Measurements from ENCODE around the gene POLE.
A peak's percentile ranks its signal among the peaks of the same experiment; 100 is the strongest.

Gene POLE

DNA sequence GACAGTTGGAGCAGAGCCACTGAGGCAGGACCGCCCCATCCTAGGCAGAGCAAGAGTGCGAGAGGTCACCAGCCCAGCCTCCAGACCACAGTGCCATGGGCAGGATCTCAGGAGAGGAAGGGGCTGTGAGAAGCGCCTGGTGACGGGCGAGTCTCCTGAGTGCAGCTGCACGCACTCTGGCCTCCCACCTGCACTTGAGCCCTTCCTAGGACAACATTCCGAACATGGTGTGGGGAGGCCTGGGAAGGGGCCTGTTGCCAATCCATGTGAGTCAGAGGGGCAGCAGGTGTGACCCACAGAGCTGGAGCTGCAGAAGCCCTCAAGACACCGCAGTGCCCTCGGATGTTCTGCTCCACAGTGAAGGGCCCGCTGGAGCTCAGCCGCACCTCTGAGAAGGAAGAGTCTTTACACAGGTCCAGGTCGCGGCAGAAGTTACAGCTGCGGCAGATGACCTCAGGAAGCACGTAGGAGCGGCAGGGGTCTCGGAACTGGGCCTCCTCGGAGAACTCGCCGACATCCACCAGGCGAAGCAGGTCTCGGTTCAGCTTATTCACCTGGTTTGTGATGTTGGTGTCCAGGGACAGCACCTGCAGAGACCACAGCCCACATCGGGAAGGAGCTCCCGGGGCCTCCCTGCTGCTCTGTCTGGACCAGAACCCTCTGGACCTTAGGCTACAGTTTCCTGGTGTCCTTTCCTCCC is 61.3 kb downstream of the POLE start:
- DNase-seq: no peak

DNA sequence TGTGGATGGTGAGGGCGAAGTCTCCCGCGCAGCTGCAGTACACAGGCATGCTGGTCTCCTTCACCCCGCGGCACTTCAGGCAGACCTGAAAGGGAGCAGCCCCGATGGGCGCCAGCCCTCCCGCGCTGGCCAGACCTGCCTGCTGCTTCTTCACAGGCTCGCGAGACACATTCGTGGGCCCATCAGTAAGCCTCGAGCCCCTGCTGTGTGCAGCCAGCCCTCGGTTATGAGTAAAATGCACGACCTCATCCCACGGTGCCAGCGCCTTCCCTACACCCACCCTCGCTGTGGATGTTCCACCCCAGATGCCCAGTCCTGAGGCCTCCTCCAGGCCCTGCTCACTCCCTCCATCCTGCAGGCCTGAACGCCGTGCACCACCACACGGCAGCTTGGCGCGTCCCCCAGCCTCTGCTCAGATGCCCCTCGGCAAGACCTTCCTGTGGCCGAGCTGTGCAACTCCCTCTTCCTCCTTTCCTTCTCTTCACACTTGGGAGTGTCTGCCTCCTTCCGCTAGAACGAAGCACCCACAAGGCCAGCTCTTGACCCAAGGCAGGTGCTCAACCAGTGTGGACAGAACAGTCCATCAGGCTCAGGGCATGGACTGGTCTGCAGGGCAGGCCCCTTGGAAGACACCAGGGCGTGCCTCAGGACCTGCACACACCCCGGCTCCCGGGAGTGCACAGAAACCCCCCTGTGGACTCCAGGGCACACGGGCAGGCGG is 62.1 kb downstream of the POLE start:
- DNase-seq: no peak

DNA sequence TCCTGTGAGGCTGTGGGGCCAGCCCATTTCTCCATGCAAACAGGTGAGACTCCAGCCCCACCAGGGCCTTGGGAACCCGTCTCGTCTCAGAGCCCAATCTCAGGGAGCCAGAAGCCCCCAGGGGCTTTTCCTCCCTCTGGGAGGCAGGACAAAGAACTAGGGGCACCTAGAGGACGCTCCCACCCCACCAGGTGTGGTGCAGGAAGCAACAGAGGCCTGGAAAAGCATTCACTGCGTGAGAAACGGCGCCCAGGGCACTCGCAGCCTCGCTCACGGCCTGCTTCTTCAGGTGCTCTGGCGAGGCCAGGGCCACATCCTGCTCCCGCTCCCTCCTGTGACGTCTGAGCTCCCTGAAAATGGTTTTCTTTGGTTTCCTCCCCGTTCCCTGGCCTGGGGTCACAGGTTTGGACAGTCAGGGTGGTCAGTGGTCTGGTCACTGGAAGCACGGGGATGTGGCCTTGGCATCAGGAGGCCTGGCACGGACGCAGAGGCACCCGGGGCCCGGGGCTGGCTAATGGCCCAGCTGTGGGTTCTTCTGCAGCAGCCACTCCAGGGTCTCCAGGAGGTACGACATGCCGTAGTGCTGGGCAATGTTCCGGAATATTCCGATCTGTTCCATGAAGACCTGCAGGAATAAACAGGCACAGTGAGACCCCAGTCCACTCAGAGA is 62.8 kb downstream of the POLE start:
- DNase-seq: no peak

DNA sequence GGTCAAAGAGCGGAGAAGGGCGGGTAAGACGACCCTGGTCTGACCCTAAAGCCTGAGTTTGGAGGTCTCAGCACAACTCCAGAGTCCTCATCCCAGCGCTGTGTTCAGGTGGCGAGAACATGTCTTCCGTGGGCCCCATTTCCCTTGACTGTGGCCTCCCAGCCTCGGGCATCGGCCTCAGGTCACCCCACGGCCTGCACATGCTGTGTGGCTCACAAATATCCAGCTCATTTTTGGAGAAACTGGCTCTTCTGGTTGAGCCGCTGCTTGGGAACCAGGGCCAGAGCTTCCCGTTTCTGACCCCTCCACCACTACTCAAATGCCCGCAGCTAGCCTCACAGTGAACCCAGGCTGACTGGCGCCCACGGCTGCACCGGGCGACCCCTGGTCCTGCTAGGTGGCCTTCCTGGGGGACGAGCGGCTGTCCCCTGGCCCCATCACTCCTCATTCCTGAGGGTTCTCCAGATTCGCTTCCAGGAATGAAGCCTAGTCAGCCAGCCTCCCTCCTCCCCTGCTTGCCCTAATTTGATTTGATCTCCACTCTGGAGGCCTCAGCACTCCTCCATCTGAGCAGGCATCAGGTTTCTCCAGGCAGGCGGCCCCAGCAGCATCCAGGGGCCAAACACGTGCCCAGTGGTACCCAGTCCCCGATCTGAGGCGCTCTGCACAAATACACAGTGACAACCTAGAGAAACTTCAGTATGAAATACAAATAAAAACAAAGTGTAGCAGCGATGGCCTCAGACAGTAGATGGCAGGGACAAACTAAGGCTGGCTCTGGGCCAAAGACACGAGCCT is 63.9 kb downstream of the POLE start:
- DNase-seq: no peak

DNA sequence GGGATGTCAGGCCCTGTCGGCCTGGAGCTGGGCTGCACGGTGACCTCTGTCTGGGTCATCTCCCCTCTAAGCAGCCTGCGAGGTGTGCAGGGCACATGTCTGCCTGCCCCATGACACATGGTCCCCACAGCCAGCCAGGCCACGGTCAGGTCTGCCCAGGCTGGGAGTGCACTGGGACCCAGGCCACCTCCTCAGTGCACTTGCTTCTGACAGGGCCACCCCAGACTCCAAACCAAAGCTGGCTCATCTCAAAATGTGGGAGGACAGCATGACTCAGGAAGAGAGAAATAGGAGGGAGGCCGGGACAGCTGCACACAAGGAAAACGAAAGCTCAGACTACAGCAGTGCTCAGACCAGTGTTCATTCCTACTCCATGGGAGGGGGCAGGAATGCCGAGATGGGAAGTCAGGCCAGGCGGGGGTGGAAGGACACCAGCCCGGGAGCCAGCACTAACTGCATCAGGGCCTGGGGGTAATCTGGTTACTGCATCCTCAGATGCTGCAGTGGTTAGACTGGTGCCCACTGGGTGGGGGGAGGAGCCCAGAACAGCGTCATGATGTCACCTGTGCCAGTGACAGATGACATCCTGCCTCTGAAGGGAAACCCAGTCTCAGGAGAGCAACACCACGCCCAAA is 64.6 kb downstream of the POLE start:
- no peak for DNase-seq

DNA sequence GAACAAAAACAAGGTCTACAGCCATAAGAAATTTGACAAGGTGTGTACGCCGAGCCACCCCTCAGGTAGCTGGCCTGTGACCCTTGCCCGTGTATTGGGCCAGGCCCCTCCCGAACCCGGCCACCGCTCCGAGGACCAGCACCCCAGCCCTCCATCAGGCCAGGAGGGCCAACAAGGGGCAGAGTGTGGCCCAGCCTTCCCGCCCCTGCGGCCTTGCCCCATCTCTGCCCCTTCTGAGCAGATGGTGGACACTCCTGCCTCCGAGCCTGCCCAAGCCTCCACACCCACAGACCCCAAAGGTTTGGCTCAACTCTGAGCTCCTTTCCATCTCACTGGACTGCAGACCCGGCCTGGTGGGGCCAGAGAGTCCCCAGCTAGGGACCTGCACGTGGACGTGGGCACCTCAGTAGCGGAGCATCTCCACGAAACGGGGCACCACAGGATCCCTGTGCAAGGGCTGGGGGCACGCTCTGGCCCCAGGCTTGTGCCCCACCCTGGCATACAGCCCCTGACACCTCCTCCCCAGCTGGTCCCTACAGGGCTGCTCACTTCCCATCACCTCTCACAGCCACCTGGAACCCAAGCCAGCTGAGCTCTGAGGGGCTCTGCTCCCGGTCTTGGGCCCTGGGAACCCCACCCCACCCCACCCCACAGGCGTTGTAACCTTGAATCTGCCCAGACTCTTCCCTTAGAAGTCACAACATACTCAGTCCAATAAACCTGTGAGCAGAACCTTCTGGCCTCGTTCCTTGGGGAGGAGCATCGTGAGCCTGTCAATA is 65.3 kb downstream of the POLE start:
- no peak for DNase-seq

DNA sequence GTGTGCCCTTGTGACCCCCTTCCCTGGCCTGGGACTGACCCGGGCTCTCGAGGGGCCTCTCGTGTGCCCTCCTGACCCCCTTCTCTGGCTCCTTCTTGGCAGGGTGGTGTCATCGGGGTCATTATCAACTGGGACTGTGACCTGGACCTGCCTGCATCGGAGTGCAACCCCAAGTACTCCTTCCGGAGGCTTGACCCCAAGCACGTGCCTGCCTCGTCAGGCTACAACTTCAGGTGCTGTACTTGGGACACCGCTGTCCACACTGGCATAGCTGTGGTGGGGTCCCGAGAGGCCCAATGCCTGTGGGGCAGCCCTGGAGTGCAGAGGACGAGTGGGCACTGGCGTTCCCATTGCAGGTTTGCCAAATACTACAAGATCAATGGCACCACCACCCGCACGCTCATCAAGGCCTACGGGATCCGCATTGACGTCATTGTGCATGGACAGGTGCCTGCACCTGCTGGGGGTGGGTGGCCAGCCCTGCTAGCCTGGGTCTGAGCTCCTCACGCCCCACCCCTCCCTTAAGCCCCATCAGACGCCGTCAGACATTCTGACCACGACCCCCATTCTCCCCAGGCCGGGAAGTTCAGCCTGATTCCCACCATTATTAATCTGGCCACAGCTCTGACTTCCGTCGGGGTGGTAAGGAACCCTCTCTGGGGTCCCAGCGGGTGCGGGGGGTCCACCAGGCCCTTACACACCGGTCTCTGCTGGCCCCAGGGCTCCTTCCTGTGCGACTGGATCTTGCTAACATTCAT is 66.1 kb downstream of the POLE start:
- DNase-seq: no peak

DNA sequence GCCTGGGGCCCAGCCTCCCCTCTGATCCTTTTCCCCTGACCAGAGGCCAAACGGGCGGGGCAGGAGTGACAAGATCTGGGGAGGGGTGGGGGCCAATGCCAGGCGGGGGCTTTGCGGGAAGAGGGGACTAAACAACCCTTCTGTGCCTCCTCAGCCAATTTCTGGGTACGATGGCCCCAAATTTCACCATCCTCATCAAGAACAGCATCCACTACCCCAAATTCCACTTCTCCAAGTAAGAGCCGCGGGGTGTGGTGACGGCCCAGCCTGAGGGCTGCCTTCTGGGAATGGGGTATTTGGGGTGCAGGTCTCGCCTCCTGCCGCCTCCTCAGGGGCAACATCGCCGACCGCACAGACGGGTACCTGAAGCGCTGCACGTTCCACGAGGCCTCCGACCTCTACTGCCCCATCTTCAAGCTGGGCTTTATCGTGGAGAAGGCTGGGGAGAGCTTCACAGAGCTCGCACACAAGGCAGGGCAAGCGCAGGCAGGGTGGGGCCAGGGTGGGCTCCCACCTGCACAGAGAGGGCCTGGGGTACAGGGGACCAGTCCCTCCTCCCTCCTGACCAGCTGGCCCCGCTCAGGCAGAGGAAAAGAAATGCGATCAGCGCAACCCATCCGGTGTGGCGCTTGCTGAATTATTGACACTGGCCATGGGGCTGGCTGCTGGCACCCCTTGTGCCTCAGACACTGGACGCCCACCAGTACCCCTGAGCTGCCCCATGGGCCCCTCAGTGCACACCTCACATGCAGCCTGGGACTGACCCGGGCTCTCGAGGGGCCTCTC is 66.8 kb downstream of the POLE start:
- DNase-seq: no peak

DNA sequence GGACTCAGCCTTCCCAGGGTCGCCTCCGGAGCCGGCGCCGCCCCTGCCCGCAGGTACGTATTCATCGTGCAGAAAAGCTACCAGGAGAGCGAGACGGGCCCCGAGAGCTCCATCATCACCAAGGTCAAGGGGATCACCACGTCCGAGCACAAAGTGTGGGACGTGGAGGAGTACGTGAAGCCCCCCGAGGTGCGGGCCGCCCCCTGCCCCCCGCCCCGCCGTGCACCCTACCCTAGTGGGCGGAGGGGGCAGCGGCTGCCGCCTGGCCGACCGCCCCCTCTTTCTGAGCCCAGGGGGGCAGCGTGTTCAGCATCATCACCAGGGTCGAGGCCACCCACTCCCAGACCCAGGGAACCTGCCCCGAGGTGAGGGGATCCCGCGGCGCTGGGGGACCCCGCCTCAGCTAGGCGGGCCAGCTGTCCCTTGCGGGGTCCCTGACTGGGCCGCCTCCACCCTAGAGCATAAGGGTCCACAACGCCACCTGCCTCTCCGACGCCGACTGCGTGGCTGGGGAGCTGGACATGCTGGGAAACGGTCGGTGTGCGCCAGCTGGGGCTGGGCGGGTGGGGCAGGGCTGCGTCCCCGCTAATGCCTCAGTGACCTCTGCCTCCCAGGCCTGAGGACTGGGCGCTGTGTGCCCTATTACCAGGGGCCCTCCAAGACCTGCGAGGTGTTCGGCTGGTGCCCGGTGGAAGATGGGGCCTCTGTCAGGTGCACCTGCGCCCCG is 67.6 kb downstream of the POLE start:
- no peak for DNase-seq

DNA sequence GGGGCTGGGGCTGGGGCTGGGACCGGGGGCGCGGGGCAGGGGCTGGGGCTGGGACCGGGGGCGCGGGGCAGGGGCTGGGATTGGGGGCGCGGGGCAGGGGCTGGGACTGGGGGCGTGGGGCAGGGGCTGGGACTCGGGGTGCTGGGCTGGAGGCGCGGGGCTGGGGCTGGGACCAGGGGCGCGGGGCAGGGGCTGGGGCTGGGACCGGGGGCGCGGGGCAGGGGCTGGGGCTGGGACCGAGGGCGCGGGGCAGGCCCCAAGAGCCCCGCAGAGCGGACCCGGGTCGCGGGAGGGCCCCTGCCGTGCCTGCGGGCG is 68.1 kb downstream of the POLE start:
- DNase-seq: no peak

DNA sequence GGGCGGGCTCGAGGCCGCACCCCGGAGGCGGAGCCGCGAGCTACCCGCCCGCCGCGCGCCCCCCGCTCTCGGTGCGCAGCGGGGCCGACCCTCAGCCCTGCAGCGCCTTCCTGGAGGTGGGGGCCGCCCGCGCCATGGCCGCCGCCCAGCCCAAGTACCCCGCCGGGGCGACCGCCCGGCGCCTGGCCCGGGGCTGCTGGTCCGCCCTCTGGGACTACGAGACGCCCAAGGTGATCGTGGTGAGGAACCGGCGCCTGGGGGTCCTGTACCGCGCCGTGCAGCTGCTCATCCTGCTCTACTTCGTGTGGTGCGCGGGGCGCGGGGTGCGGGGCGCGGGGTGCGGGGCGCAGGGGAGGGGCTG is 68.5 kb downstream of the POLE start, which contains the start of gene P2RX2:
TSS of gene P2RX2 (plus strand) at position 94 of the 361 bp plus-strand sequence. CDS start at position 135, 41 bp downstream.
- no peak for DNase-seq

DNA sequence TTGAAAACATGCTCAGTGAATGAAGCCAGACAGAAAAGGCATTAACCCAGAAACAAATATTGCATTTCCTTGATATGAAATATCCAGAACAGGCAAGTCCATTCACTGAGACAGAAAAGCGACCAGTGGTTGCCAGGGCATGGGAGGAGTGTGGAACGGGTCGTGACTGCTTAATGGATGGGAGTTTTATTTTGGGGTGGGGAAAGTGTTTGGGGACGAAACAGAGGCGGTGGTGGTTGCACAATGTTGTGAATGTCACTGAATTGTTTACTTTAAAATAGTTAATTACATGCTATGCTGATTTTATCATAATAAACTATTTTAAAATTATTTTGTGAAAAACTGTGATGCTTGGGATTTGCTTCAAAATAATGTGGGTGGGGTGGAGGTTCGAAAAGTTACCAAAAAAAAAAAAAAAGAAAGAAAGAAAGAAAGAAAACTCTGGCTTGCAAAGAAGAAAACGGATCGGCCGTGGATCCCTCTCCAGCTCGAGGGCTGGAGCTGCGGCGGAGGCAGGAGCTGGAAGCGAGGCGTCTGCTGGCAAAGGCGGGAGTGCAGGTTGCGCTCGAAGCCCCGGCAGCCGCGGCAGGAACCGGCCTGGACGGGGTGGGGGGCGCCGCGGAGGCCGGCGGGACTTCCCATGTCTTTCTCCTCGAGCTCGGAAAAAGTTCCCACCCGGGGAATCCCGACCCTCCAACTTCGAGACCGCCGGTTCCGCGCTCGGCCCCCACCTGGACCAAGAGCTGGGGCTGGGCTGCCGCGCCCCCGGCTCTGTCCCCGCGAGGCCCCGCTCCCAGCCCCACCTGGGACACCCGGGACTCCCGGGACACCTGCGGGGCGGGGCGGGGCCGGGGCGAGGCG is 69.1 kb downstream of the POLE start:
- DNase-seq: no peak

DNA sequence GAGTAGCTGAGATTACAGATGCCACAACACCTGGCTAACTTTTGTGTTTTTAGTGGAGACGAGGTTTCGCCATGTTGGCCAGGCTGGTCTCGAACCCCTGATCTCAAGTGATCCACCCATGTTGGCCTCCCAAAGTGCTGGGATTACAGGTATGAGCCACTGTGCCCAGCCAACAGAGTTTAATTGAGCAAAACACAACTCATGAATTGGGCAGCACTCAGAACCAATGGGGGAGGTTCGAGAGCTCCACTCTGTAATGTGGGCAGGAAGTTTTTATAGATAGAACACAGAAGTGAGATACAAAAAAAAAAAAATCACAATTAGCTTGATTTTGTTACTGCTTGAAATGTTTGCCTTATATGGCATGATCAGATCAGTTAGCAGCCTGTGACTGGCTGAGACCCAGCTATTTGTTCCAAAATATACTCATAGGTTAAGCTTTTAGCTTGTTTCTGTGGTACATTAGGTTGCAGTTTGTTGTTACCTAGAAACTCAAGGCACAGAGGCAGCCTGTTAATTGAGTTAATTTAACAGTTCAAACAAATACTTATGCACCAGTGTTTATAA is 69.9 kb downstream of the POLE start:
- no peak for DNase-seq

DNA sequence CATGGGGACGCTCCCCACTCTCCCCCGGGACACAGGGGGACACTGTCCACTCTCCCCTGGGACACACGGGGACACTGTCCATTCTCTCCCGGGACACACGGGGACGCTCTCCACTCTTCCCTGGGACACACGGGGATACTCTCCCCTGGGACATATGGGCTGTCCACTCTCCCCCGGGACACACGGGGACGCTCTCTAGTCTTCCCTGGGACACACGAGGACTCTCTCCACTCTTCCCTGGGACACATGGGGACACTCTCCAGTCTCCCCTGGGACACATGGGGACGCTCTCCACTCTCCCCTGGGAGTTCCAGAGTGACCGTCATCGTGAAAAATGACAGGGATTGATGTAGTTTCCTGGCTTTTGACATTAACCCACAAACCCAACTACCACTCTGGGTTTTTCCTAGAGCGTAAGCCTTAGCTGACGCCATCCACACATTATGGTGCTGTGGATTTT is 71.5 kb downstream of the POLE start:
- no peak for DNase-seq

DNA sequence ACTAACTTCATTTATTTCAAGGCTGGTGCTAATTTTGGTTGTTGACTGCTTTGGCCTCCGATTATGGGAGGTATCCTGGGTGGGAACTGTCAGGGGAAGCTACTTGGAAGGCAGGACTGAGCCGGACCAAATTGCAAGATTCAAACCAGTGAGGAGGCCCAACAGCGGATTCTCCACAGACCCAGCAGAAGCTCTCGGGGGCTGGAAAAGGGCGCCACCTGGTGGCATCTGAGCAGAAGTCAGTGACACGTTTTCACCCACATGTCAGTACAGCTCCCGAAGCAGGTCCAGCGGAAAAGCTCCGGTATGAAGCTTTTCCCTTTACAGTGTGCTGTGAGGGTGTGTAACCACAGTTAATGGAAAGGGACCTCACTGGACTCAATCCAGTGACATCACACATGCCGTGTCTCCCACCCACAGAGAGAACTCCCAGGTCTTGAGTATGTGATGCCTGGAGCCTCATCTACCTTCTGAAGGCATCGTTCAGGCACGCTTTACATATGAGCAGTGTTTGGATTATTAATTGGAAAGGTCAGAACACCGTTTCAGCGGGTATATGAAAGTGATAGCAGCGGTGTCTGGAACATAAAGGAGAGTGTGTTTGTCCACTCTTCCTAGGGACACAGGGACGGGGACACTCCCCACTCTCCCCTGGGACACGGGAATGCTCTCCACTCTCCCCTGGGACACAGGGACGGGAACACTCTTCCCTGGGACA is 72.1 kb downstream of the POLE start:
- DNase-seq: peak; percentile 75 to 82

DNA sequence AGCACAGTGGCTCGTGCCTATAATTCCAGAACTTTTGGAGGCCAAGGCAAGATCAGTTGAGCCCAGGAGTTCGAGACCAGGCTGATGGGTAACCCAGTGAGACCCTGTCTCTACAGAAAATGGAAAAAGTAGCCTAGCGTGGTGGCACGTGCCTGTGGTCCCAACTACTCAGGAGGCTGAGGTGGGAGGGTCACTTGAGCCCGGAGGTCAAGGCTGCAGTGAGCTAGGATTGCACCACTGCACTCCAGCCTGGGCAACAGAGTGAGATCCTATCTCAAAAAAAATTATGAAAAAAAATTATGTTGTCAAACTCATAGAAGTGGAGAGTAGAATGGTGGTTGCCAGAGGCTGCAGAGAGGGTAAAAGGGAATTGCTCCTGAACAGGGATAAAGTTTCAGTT is 73.1 kb downstream of the POLE start:
- no peak for DNase-seq

DNA sequence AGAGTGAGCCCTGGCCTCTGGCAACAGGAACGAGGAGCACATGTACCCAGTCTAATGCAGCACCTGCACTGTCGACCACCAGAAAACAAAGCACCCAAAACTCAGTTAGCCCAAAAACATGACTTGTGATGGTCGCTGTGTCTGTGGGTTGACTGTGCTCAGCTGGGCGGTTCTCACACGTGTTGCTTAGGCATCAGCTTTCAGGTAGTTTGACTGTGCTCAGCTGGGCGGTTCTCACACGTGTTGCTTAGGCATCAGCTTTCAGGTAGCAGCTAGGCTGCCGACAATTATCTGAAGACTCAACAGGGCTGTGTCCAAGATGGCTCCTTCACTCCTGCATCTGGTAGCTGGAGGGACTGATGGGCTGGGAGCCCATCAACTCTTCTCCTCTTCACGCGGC is 75.5 kb downstream of the POLE start:
- no peak for DNase-seq

Measured in CD4-positive, alpha-beta T cell treated with Interferon alpha-2 for 1 hour (primary cell).